GM12872 (cell line): Measurements from ENCODE around the gene LRRC25.

ENCODE experiments used
- CTCF ChIP-seq: IDR thresholded peaks from 3 replicates; pipeline ENCODE4 v1.5.1; 2011; ENCODE audit warnings: low read depth, mild to moderate bottlenecking, low read length, moderate library complexity; ENCODE audit not compliant: insufficient read depth

LRRC25 gene

GRCh38 chr19:18438331-18439024, 41.1 kb upstream of the LRRC25 start:
- no peak for TF ChIP-seq CTCF

GRCh38 chr19:18437491-18438330, 40.3 kb upstream of the LRRC25 start, which contains the start of gene ISYNA1:
ISYNA1 (minus strand) TSS chr19:18438133; CDS start chr19:18437979, 154 bp downstream.
- no peak for TF ChIP-seq CTCF

GRCh38 chr19:18436671-18437490, 39.5 kb upstream of the LRRC25 start:
- TF ChIP-seq CTCF: no peak

- no peak for TF ChIP-seq CTCF
Measured at GRCh38 chr19:18435842-18436670, 38.6 kb upstream of the LRRC25 start.

GRCh38 chr19:18435178-18435841, 37.9 kb upstream of the LRRC25 start:
- TF ChIP-seq CTCF: no peak

GRCh38 chr19:18434411-18435175, 37.2 kb upstream of the LRRC25 start:
- TF ChIP-seq CTCF: no peak
